ENCODE results near the gene IDI1.
A peak's percentile ranks its signal among the peaks of the same experiment; 100 is the strongest.

IDI1 gene

GRCh38 chr10:1063232-1063865 is 14.4 kb upstream of the IDI1 start:
- Histone ChIP-seq H3K27ac (no peak overlapping the region), H3K4me3 (no peak overlapping the region)
- TF ChIP-seq CTCF (IDR thresholded peaks at IDR 0.05), result no peak
- no peak for DNase-seq (ENCODE audit: low spot score)

- Histone ChIP-seq H3K27ac (no peak overlapping the region), H3K4me3 (no peak overlapping the region)
- TF ChIP-seq CTCF (IDR thresholded peaks at IDR 0.05), result no peak
- no peak for DNase-seq (ENCODE audit: low spot score)
These were observed 13.2 kb upstream of the IDI1 start for GRCh38 chr10:1061930-1062774.

- DNase-seq (ENCODE audit: low spot score), result no peak
- TF ChIP-seq CTCF (IDR thresholded peaks at IDR 0.05), result no peak
- no peak overlapping the region for H3K27ac ChIP-seq
- no peak overlapping the region for H3K4me3 ChIP-seq
These were observed 11.0 kb upstream of the IDI1 start for GRCh38 chr10:1059902-1060301.

- DNase-seq (ENCODE audit: low spot score), result no peak
- H3K4me3 ChIP-seq, result no peak overlapping the region
- H3K27ac ChIP-seq, result no peak overlapping the region
- no peak for TF ChIP-seq CTCF (IDR thresholded peaks at IDR 0.05)
These were observed 9.1 kb upstream of the IDI1 start for GRCh38 chr10:1058017-1058416.

- H3K4me3 ChIP-seq, result peak overlapping the region; percentile 98
- H3K27ac ChIP-seq, result peak overlapping the region; percentile 100
- no peak for DNase-seq (ENCODE audit: low spot score)
- TF ChIP-seq CTCF (IDR thresholded peaks at IDR 0.05), result no peak
These were observed 8.3 kb upstream of the IDI1 start for GRCh38 chr10:1057106-1057657.

- DNase-seq (ENCODE audit: low spot score), result peak; percentile 88
- no peak for TF ChIP-seq CTCF (IDR thresholded peaks at IDR 0.05)
- peak within 1 kb of the TSS; percentile 100 for H3K27ac ChIP-seq
- H3K4me3 ChIP-seq, result peak within 1 kb of the TSS; percentile 98
These were observed 7.6 kb upstream of the IDI1 start, which contains the start of gene WDR37 for GRCh38 chr10:1056326-1057105. WDR37 (plus strand) TSS chr10:1056385; CDS start chr10:1072156, 15,771 bp downstream.
